NCI-H1694 (cell line): ENCODE measurements around the gene NAT10.
"Not testable (repeated sequence)": the region's sequence is repeated elsewhere in the genome, so short reads cannot be mapped to it uniquely, and the experiment has no call there.

ENCODE experiments used
- DNase-seq: peaks from one replicate; lab custom pipeline; 2025; lab: John Stamatoyannopoulos, UW

NAT10 gene

GRCh38 chr11:34105079-34105956, at the start of gene NAT10:
NAT10 (plus strand) TSS chr11:34105629; CDS start chr11:34108226, 2,597 bp downstream.
- peak; percentile 95 for DNase-seq

- no peak for DNase-seq
These were observed 48.8 kb upstream of the NAT10 start for GRCh38 chr11:34056672-34057071.

- DNase-seq: no peak
These were observed 42.2 kb upstream of the NAT10 start for GRCh38 chr11:34063061-34063795.

- DNase-seq: no peak
These were observed 41.1 kb upstream of the NAT10 start for GRCh38 chr11:34064291-34064690.

- DNase-seq: no peak
These were observed 39.8 kb upstream of the NAT10 start for GRCh38 chr11:34065505-34066203.

GRCh38 chr11:34066766-34067165, 38.7 kb upstream of the NAT10 start:
- DNase-seq: not testable (repeated sequence)

- DNase-seq: no peak
These were observed 37.9 kb upstream of the NAT10 start for GRCh38 chr11:34067383-34068065.

- no peak for DNase-seq
These were observed 37.3 kb upstream of the NAT10 start for GRCh38 chr11:34068111-34068510.

GRCh38 chr11:34071306-34071705, 34.1 kb upstream of the NAT10 start:
- not testable (repeated sequence) for DNase-seq

GRCh38 chr11:34072041-34072440, 33.4 kb upstream of the NAT10 start:
- DNase-seq: no peak

GRCh38 chr11:34072832-34073231, 32.6 kb upstream of the NAT10 start:
- DNase-seq: no peak

GRCh38 chr11:34074391-34074790, 31.0 kb upstream of the NAT10 start:
- DNase-seq: no peak

- no peak for DNase-seq
These were observed 30.1 kb upstream of the NAT10 start for GRCh38 chr11:34075178-34075820.

GRCh38 chr11:34080609-34081008, 24.8 kb upstream of the NAT10 start:
- no peak for DNase-seq

- DNase-seq: no peak
These were observed 20.8 kb upstream of the NAT10 start for GRCh38 chr11:34084637-34085036.

GRCh38 chr11:34086554-34087283, 18.7 kb upstream of the NAT10 start:
- no peak for DNase-seq

- no peak for DNase-seq
These were observed 13.6 kb upstream of the NAT10 start for GRCh38 chr11:34091825-34092224.

GRCh38 chr11:34094900-34095299, 10.5 kb upstream of the NAT10 start:
- DNase-seq: not testable (repeated sequence)

- DNase-seq: no peak
These were observed 6.6 kb upstream of the NAT10 start for GRCh38 chr11:34098813-34099212.

- DNase-seq: no peak
These were observed 750 bp upstream of the NAT10 start for GRCh38 chr11:34104680-34105078.
